C1 segment of cervical spinal cord (tissue), 14 donors: ENCODE results near the gene KCNJ15.

Source experiments
- DNase-seq, 14 donors: peaks; one replicate each; lab custom pipeline; 2025; lab: John Stamatoyannopoulos, UW

The KCNJ15 gene

GRCh38 chr21:38325731-38326420, 69.1 kb downstream of the KCNJ15 start:
- DNase-seq, result no peak

DNA sequence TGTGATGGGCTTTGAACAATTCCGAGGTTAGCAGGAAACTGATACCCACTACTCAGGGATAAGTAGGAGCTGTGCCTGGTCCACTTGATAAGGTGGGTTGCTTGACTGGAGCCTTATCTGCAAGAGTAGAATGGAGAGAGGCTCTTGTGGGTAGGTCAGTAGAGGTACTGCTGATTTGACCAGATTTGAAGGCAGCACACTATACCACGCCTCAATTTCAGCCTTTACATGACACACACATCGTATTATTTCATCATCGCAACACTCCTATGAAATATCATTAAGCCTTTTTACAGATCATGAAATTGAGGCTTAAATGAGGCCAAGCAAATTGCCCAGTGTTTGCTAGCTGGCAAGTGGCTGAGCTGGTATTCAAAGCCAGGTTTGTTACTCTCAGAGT, 69.6 kb downstream of the KCNJ15 start:
- no peak for DNase-seq

GRCh38 chr21:38326899-38327298, 70.1 kb downstream of the KCNJ15 start:
- DNase-seq, result no peak

- no peak for DNase-seq
Measured at GRCh38 chr21:38327984-38328383, 71.2 kb downstream of the KCNJ15 start.

GRCh38 chr21:38329162-38329561, 72.4 kb downstream of the KCNJ15 start:
- DNase-seq, result no peak

DNA sequence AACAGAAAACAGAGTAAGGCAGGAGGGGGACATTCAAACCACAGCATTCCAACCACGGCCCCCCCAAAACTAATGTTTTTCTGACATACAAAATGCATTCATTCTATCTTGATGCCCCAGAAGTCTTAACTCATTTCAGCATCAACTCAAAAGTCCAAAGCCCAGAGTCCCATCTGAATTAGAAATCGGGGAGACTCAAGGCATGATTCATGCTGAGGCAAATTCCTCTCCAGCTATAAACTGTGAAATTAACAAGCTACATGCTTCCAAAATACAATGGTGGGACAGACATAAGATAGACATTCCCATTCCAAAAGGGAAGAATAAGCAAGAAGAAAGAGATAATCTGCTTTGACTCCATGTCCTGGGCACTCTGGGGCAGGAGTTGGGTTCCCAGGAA, 73.9 kb downstream of the KCNJ15 start:
- DNase-seq, result no peak

- DNase-seq, result no peak
Measured at GRCh38 chr21:38333301-38334272, 76.8 kb downstream of the KCNJ15 start.

- DNase-seq, result no peak
Measured at GRCh38 chr21:38334866-38335265, 78.1 kb downstream of the KCNJ15 start.

GRCh38 chr21:38337793-38338192, 81.0 kb downstream of the KCNJ15 start:
- no peak for DNase-seq

DNA sequence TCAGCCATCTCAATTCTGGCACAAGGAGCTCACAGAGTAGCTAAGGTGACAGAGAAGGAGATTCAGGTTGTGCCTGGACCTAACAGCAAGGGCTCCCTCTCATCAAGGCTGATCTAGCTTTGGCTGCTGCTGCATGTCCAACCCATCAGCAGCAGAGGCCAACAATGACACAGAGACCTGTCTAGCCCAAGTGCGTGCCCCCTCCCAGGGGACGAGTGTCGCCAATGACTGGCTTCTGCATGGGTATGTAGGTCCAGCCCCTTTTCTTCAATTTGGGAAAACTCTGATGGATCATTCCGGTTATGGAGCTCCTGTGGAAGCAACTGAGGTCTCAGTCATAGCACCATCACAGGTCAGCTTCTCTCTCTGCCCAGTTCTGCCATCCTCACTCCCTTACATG, 83.3 kb downstream of the KCNJ15 start:
- no peak for DNase-seq

- no peak for DNase-seq
Measured at GRCh38 chr21:38341546-38342012, 84.8 kb downstream of the KCNJ15 start.

- DNase-seq, result no peak
Measured at GRCh38 chr21:38342739-38343138, 85.9 kb downstream of the KCNJ15 start.

DNA sequence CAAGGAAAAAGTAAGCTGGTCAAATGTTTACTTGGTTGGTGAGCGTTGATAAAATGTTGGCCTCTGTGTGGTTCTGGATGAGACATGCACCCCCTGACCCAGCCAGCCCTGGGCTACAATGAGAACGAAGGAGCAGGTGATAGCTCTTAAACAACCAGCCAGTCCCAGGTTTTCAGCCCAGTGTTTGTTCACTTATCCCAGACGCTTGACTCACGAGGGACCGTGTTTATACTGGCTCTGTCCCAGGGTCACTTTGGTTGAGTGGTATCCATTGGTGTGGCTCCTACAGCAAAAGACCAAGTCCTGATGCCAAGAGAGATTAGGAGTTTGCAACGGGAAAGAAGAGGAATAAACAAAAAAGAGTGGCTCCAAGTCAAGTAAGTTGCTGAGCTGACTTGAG, 86.9 kb downstream of the KCNJ15 start:
- no peak for DNase-seq

DNA sequence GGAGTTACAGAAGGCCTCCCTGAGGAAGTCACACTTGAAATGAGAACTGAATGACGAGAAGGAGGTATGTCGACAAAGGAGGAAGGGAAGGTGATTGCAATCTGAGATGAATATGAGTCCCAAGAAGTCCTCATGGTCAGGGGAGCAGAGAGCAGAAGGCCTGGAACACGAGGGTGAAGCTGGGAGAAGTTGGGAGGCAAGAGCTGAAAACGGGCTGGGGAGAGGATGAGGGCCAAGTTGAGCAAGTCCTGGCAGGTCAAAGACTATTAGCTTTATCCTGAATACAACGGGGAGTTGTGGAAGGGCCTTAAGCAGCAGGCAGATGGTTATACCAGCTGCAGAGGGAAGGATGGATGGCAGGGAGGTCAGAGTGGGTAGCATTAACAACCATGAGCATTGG, 89.5 kb downstream of the KCNJ15 start:
- no peak for DNase-seq

DNA sequence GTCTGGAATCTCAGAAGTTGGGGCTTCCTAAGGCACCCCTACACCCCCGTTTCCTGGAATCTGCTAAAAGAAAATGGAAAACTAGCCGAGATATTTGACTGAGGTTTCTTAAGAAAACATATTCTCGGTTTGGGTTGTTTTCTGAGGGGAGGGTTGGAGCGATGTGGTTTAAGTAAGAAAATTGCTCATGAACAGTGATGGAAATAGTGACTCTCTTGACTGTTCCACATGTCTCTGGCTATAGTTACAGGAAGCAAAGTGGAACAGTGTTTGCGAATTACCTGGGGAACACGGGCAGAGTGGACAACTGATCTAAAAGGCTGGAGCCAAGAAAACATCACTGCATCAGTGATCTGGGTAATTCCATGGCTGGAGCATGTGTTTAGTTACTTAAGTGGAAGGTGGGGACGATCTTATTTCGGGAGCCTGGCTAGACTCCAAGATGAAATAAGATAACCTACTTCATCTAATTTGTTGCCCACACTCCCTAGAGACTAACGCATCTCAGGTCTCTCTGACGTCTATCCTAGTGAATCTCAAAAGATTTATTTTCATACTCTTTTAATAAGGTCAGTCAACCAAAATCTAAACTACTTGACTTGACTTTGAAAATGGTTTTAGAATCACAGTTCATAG, 92.4 kb downstream of the KCNJ15 start:
- DNase-seq, result no peak

- DNase-seq, result no peak
Measured at GRCh38 chr21:38349977-38350376, 93.2 kb downstream of the KCNJ15 start.

DNA sequence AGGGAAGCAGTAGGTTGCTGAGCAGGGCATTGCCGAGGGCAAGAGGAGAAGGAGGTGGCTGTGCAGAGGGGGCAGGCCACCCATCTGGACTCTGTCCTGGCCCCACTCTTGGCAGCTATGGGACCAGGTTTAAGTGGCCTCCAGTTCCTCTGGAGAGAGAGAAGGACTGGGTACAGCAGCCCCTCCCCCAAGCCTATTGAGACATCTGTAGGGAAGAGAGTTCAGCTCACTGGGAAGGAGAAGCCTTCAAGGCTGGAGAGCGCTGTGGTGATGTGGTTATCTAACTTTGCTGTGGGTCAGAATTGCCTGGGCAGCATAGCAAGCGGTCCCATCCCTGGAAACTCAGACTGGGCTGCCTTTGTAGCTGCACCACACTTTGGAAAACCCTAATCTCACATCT, 93.9 kb downstream of the KCNJ15 start:
- no peak for DNase-seq

DNA sequence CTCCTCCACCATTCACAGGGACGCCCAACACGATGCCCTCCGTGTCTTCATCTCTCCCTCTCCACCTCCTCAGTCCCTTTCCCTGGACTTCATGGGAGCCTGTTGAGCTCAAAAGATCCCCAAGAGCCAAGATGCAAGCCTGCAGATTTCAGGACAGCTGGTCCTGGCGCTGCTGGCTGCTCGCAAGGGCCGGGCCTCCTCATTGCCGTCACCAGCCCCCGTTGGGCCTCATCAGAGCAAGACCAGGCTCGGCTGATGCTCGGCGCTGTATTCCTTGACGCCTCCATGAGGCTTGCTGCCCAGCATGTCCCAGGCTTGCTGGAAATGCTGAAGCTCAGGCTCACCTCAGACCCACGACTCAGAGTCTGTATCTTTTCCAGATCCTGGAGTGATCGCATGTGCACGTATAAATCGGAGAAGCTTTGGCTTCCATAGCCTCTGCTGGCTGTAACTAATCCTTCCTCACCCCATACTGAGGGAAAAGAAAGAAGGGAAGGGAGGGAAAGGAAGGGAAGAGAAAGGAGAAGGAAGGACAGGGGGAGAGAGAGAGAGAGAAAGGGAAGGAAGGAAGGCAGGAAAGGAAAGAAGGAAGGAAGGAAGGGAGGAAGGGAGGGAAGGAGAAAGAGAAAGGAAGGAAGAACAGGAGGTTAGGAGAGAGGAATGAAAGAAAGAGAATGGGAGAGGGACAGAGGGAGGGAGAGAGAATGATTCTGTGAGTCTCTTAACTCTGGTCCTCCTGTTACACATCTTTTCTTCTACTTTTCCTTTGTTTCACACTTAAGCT, 94.6 kb downstream of the KCNJ15 start:
- no peak for DNase-seq

GRCh38 chr21:38351961-38352521, 95.2 kb downstream of the KCNJ15 start:
- no peak for DNase-seq

- no peak for DNase-seq
Measured at GRCh38 chr21:38352536-38353219, 95.9 kb downstream of the KCNJ15 start.

DNA sequence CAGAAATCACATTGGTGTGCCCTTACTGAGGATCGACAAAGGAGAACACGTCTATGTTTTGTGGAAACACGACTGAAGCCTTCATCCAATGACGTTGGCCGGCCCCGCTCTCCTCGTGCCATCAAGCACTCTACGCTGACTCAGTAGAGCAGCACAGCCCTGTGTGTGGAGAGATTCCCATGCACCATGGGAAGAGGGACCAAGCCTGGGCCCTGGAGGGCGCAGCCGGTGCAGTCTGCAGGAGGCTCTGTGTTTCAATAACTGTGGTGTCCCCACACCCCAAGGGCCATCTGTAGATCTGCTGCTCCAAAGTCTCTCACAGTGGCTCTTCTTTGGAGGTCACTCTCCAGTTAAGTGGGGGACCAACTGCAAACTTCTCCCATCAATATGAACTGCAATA, 97.4 kb downstream of the KCNJ15 start:
- no peak for DNase-seq
